Mucosa of descending colon (tissue), 3 donors: Measurements from ENCODE around the gene ZNF83. TPM values are rescaled to one million over a fixed set of nuclear protein-coding genes. Genes with fewer than 3 reads are reported as not detected.
"Not testable (repeated sequence)": the region's sequence is repeated elsewhere in the genome, so short reads cannot be mapped to it uniquely, and the experiment has no call there.

Experiments
- ATAC-seq: fragments of 200-7000 bp; cut with Tn5 transposase; one replicate; pipeline ENCODE4 v1.9.1; 2020; ENCODE audit warnings: mild to moderate bottlenecking, moderate library complexity
- DNase-seq, 3 donors: peaks; one replicate each; pipeline ENCODE4 v3.0.0-alpha.2; 2020
- H3K36me3 ChIP-seq: fragments of 200-600 bp; one replicate; pipeline ENCODE4 v1.8.0; 2021; ENCODE audit warnings: low read depth, mild to moderate bottlenecking
- H3K4me1 ChIP-seq: fragments of 200-600 bp; one replicate; pipeline ENCODE4 v1.8.0; 2021; ENCODE audit warnings: low read depth, mild to moderate bottlenecking
- H3K4me3 ChIP-seq: fragments of 200-600 bp; one replicate; pipeline ENCODE4 v1.8.0; 2021; ENCODE audit warnings: mild to moderate bottlenecking
- H3K9me3 ChIP-seq: fragments of 200-600 bp; one replicate; pipeline ENCODE4 v1.8.0; 2021; ENCODE audit warnings: mild to moderate bottlenecking
- intact Hi-C, 2 donors: fragments of 100-400 bp; cut with DNase I in 1 of 2; cut with micrococcal nuclease in 1 of 2; formaldehyde crosslinking; loops; one replicate each; pipeline versions ENCODE4 v1.11.0 to v1.11.1; 2022; cut with DNase I, micrococcal nuclease
- total RNA-seq, 3 donors: library from RNA; stranded (reverse); fragmentation: NEBNext Ultra II Directional in 2 of 3; extraction: Animal tissue kit (Norgen Biotek cat#: 25700) in 2 of 3; gene quantifications; one replicate each; pipeline versions ENCODE4 v1.2.1 to v1.2.4, GENCODE V29; 2021 to 2023
- TF ChIP-seq, protein P1 (sequence below): fragments of 200-600 bp; IDR thresholded peaks from one replicate; pipeline ENCODE4 v1.8.0; 2022; ENCODE audit warnings: antibody characterized with exemption, mild to moderate bottlenecking
- donor health status: DM: no; HTN: no; CAD: no; lungs with moderate emphysema.
- donor health status: DM: no; HTN: no; CAD: no.
- donor health status: DM: no; HTN: yes; CAD: no.

The ZNF83 gene
- total RNA-seq, 3 donors from 2014 or later = 17.6 to 48.7 (median 31.6) TPM

GRCh38 chr19:52601025-52601973, 36.9 kb downstream of the ZNF83 start:
- peak; percentile 100 for ATAC-seq
- TF ChIP-seq, protein P1, sequence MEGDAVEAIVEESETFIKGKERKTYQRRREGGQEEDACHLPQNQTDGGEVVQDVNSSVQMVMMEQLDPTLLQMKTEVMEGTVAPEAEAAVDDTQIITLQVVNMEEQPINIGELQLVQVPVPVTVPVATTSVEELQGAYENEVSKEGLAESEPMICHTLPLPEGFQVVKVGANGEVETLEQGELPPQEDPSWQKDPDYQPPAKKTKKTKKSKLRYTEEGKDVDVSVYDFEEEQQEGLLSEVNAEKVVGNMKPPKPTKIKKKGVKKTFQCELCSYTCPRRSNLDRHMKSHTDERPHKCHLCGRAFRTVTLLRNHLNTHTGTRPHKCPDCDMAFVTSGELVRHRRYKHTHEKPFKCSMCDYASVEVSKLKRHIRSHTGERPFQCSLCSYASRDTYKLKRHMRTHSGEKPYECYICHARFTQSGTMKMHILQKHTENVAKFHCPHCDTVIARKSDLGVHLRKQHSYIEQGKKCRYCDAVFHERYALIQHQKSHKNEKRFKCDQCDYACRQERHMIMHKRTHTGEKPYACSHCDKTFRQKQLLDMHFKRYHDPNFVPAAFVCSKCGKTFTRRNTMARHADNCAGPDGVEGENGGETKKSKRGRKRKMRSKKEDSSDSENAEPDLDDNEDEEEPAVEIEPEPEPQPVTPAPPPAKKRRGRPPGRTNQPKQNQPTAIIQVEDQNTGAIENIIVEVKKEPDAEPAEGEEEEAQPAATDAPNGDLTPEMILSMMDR = no peak
- intact Hi-C loops = no loop called here
- DNase-seq = peak; percentile 97 to 99 (median 99)
- Histone ChIP-seq H3K4me1 (peaks cover 17% of the 10 kb centered on the region), H3K4me3 (peak overlapping the region; percentile 43), H3K36me3 (no peaks in the 10 kb centered on the region), H3K9me3 (peaks cover 22% of the 10 kb centered on the region)

GRCh38 chr19:52600639-52601024, 37.5 kb downstream of the ZNF83 start:
- no peaks in the 10 kb centered on the region for H3K36me3 ChIP-seq
- H3K4me3 ChIP-seq = no peak overlapping the region
- H3K9me3 ChIP-seq = peaks cover 23% of the 10 kb centered on the region
- peaks cover 17% of the 10 kb centered on the region for H3K4me1 ChIP-seq
- intact Hi-C loops = no loop called here
- DNase-seq (peak; percentile 78 to 82 (median 79)), ATAC-seq (peak; percentile 61)
- TF ChIP-seq, protein P1 = no peak

- DNase-seq (no peak), ATAC-seq (no peak)
- intact Hi-C loops = no loop called here
- no peak overlapping the region for H3K4me3 ChIP-seq
- H3K36me3 ChIP-seq = no peaks in the 10 kb centered on the region
- peaks cover 34% of the 10 kb centered on the region for H3K9me3 ChIP-seq
- TF ChIP-seq, protein P1 = no peak
- H3K4me1 ChIP-seq = peaks cover 17% of the 10 kb centered on the region
These were observed 38.9 kb downstream of the ZNF83 start for GRCh38 chr19:52599241-52599640.

DNA sequence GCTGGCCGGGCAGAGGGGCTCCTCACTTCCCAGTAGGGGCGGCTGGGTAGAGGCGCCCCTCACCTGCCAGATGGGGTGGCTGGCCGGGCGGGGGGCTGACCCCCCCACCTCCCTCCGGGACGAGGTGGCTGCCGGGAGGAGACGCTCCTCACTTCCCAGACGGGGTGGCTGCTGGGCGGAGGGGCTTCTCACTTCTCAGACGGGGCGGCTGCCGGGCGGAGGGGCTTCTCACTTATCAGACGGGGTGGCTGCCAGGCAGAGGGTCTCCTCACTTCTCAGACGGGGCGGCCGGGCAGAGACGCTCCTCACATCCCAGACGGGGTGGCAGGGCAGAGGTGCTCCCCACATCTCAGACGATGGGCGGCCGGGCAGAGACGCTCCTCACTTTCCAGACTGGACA, 44.7 kb downstream of the ZNF83 start:
- peaks cover 50% of the 10 kb centered on the region for H3K9me3 ChIP-seq
- DNase-seq, H3K4me1 ChIP-seq, H3K4me3 ChIP-seq, ATAC-seq, intact Hi-C loops, H3K36me3 ChIP-seq: not testable (repeated sequence)

GRCh38 chr19:52592301-52592700, 45.9 kb downstream of the ZNF83 start:
- H3K4me1 ChIP-seq = no peaks in the 10 kb centered on the region
- H3K9me3 ChIP-seq = peaks cover 50% of the 10 kb centered on the region
- intact Hi-C loops = no loop called here
- DNase-seq (no peak), ATAC-seq (no peak)
- TF ChIP-seq, protein P1 = no peak
- no peak overlapping the region for H3K4me3 ChIP-seq
- H3K36me3 ChIP-seq = no peaks in the 10 kb centered on the region

DNA sequence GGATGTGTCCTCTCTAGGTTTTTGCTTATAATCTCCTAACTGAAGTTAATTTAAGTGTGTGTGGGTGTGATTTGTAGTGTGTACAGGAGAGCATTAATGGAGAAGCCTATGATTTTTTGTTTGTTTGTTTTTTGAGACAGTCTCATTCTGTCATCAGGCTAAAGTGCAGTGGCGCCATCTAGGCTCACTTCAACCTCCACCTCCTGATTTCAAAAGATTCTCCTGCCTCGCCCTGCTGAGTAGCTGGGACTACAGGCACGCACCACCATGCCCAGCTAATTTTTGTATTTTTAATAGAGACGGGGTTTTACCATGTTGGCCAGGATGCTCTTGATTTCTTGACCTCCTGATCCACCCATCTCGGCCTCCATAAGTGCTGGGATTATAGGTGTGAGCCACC, 47.4 kb downstream of the ZNF83 start:
- no peaks in the 10 kb centered on the region for H3K4me1 ChIP-seq
- H3K4me3 ChIP-seq = no peak overlapping the region
- DNase-seq (no peak), ATAC-seq (no peak)
- H3K36me3 ChIP-seq = no peaks in the 10 kb centered on the region
- H3K9me3 ChIP-seq = peaks cover 47% of the 10 kb centered on the region
- TF ChIP-seq, protein P1 = no peak
- intact Hi-C loops = no loop called here
